H1 (cell line): ENCODE results near the gene ZNF609. TPM values are rescaled to one million over a fixed set of nuclear protein-coding genes. Genes with fewer than 3 reads are reported as not detected.

Experiments used
- CTCF ChIA-PET: fragments of 300-600 bp; sonication (Branson Sonifier 250); formaldehyde crosslinking; loops from one replicate; lab custom pipeline; 2021; ENCODE audit not compliant: partially characterized antibody; lab: Charles Lee
- POLR2A ChIA-PET: fragments of 300-600 bp; sonication (Branson Sonifier 250); formaldehyde crosslinking; loops from one replicate; lab custom pipeline; 2021; ENCODE audit warnings: inconsistent platforms; ENCODE audit not compliant: partially characterized antibody; lab: Charles Lee
- DNase-seq, 2 experiments: peaks; one replicate each; pipeline versions ENCODE4 v3.0.0 to v3.0.0-alpha.2; 2010 to 2022; ENCODE audit warnings: low spot score in 2 of 2, low read depth in 1 of 2, mixed read lengths in 1 of 2
- FAIRE-seq: peaks from 2 replicates; lab custom pipeline; 2011; peaks lifted over from hg19 to GRCh38; lab: Jason Lieb, UNC
- H2AFZ ChIP-seq: 2 replicates; pipeline ENCODE4 v1.8.1; 2012; ENCODE audit warnings: low read length, inconsistent platforms
- H2AK5ac ChIP-seq: 2 replicates; pipeline ENCODE4 v1.6.1; 2013; ENCODE audit warnings: low read depth, low read length
- H2BK120ac ChIP-seq: replicated peaks from 2 replicates; pipeline ENCODE3; 2013; ENCODE audit warnings: low read depth, low read length, inconsistent platforms
- H2BK12ac ChIP-seq: 2 replicates; pipeline ENCODE4 v1.6.1; 2013; ENCODE audit warnings: low read depth, low read length
- H2BK15ac ChIP-seq: 2 replicates; pipeline ENCODE4 v1.6.1; 2013; ENCODE audit warnings: low read length
- H2BK20ac ChIP-seq: 2 replicates; pipeline ENCODE4 v1.6.1; 2013; ENCODE audit warnings: low read length
- H2BK5ac ChIP-seq: 2 replicates; pipeline ENCODE4 v1.6.1; 2013; ENCODE audit warnings: low read depth, low read length
- H3K14ac ChIP-seq: 2 replicates; pipeline ENCODE4 v1.6.1; 2013; ENCODE audit warnings: inconsistent platforms; ENCODE audit not compliant: insufficient read length
- H3K18ac ChIP-seq: 2 replicates; pipeline ENCODE4 v1.6.1; 2013; ENCODE audit warnings: low read length; ENCODE audit errors: extremely low read depth
- H3K23ac ChIP-seq: 2 replicates; pipeline ENCODE4 v1.6.1; 2013; ENCODE audit warnings: inconsistent platforms; ENCODE audit not compliant: insufficient read length
- H3K23me2 ChIP-seq: 2 replicates; pipeline ENCODE4 v1.6.1; 2013; ENCODE audit warnings: low read depth, low read length
- H3K27ac ChIP-seq: 2 replicates; pipeline ENCODE4 v1.6.1; 2011; ENCODE audit warnings: low read depth, low read length, inconsistent platforms
- H3K27me3 ChIP-seq, 4 experiments: replicated peaks in 1 of 4; 1 replicate in 1 of 4; 2 replicates in 3 of 4; pipeline versions ENCODE4 v1.6.1 to v1.8.1; 2011 to 2013; ENCODE audit warnings: low read length in 3 of 4, mild to moderate bottlenecking in 3 of 4, inconsistent platforms in 2 of 4, mixed read lengths in 2 of 4, moderate library complexity in 1 of 4; ENCODE audit not compliant: control insufficient read depth in 3 of 4, insufficient read depth in 3 of 4; ENCODE audit errors: extremely low read depth in 1 of 4
- H3K36me3 ChIP-seq, 4 experiments: 2 replicates each; pipeline versions ENCODE4 v1.6.1 to v1.8.1; 2011 to 2013; ENCODE audit warnings: mild to moderate bottlenecking in 4 of 4, low read length in 3 of 4, moderate library complexity in 2 of 4, control low read depth in 1 of 4, inconsistent platforms in 1 of 4; ENCODE audit not compliant: insufficient read depth in 4 of 4, control insufficient read depth in 2 of 4
- H3K4ac ChIP-seq: replicated peaks from 2 replicates; pipeline ENCODE3; 2013; ENCODE audit warnings: low read length, low read depth, mixed read lengths, inconsistent platforms; ENCODE audit not compliant: insufficient read length
- H3K4me1 ChIP-seq, 4 experiments: replicated peaks in 1 of 4; 1 replicate in 1 of 4; 2 replicates in 3 of 4; pipeline versions ENCODE4 v1.6.1 to v1.8.1; 2011 to 2013; ENCODE audit warnings: low read length in 3 of 4, inconsistent platforms in 2 of 4, mixed read lengths in 1 of 4; ENCODE audit not compliant: insufficient read depth in 4 of 4, control insufficient read depth in 3 of 4
- H3K4me2 ChIP-seq, 2 experiments: 2 replicates each; pipeline versions ENCODE4 v1.6.1 to v1.8.1; 2011 to 2013; ENCODE audit warnings: low read depth in 2 of 2, low read length in 2 of 2, control low read depth in 1 of 2, inconsistent platforms in 1 of 2, mild to moderate bottlenecking in 1 of 2; ENCODE audit not compliant: insufficient read depth in 1 of 2
- H3K4me3 ChIP-seq, 4 experiments: fragments of 200-600, 300-600 bp in 1 of 4; sonication (generic), shearing (Covaris generic), sonication (Bioruptor Twin) in 1 of 4; 2 replicates each; pipeline versions ENCODE4 v1.5.1 to v1.8.1; 2011 to 2016; ENCODE audit warnings: low read length in 4 of 4, low read depth in 3 of 4, control low read depth in 2 of 4, inconsistent platforms in 2 of 4, mild to moderate bottlenecking in 2 of 4, mixed read lengths in 1 of 4, moderate library complexity in 1 of 4; ENCODE audit not compliant: insufficient read depth in 2 of 4; ENCODE audit errors: extremely low read depth in 1 of 4
- H3K56ac ChIP-seq: replicated peaks from 2 replicates; pipeline ENCODE3; 2013; ENCODE audit warnings: low read depth, mild to moderate bottlenecking, mixed read lengths, low read length, inconsistent platforms; ENCODE audit not compliant: insufficient read length
- H3K79me1 ChIP-seq: 2 replicates; pipeline ENCODE4 v1.6.1; 2013; ENCODE audit warnings: low read depth, low read length, control low read depth
- H3K79me2 ChIP-seq, 2 experiments: 2 replicates each; pipeline versions ENCODE4 v1.6.1 to v1.8.1; 2012 to 2013; ENCODE audit warnings: low read length in 2 of 2, mild to moderate bottlenecking in 2 of 2, inconsistent platforms in 1 of 2; ENCODE audit not compliant: insufficient read depth in 2 of 2, control insufficient read depth in 1 of 2
- H3K9ac ChIP-seq, 4 experiments: replicated peaks in 1 of 4; 1 replicate in 1 of 4; 2 replicates in 3 of 4; pipeline versions ENCODE4 v1.6.1 to v1.8.1; 2011 to 2013; ENCODE audit warnings: low read depth in 3 of 4, low read length in 3 of 4, control low read depth in 2 of 4, mild to moderate bottlenecking in 2 of 4, moderate library complexity in 2 of 4, inconsistent platforms in 1 of 4; ENCODE audit errors: extremely low read depth in 1 of 4
- H3K9me3 ChIP-seq, 2 experiments: 2 replicates each; pipeline versions ENCODE4 v1.6.1 to v1.8.1; 2012 to 2013; ENCODE audit warnings: mild to moderate bottlenecking in 2 of 2, moderate library complexity in 2 of 2, control low read depth in 1 of 2, inconsistent platforms in 1 of 2, low read depth in 1 of 2, low read length in 1 of 2, mixed read lengths in 1 of 2; ENCODE audit not compliant: insufficient read depth in 2 of 2
- H4K20me1 ChIP-seq, 2 experiments: replicated peaks in 1 of 2; 2 replicates each; pipeline versions ENCODE3 to v1.8.1; 2011 to 2013; ENCODE audit warnings: inconsistent platforms in 2 of 2, low read length in 2 of 2, mild to moderate bottlenecking in 1 of 2; ENCODE audit not compliant: insufficient read depth in 2 of 2, control insufficient read depth in 1 of 2
- H4K5ac ChIP-seq: 2 replicates; pipeline ENCODE4 v1.6.1; 2013; ENCODE audit warnings: low read length, low read depth, mixed read lengths, inconsistent platforms; ENCODE audit not compliant: insufficient read length
- H4K8ac ChIP-seq: 2 replicates; pipeline ENCODE4 v1.8.0; 2013; ENCODE audit warnings: mild to moderate bottlenecking, moderate library complexity, low read length, inconsistent platforms; ENCODE audit not compliant: insufficient read depth; ENCODE audit errors: extremely low read depth
- H4K91ac ChIP-seq: replicated peaks from 2 replicates; pipeline ENCODE3; 2013; ENCODE audit warnings: low read length, mixed read lengths, inconsistent platforms; ENCODE audit not compliant: insufficient read length
- BRCA1 ChIP-seq: IDR thresholded peaks from 2 replicates; pipeline ENCODE4 v1.6.1; 2012; ENCODE audit warnings: low read depth, low read length, improper control_type of control experiment
- EZH2 ChIP-seq: fragments of 200-600 bp; sonication (generic); IDR thresholded peaks from 2 replicates; pipeline ENCODE4 v1.7.1; 2012; ENCODE audit warnings: low read depth, mild to moderate bottlenecking, moderate library complexity, low read length, inconsistent platforms; ENCODE audit not compliant: severe bottlenecking
- FOSL1 ChIP-seq: IDR thresholded peaks from 2 replicates; pipeline ENCODE4 v1.6.1; 2011; ENCODE audit warnings: mild to moderate bottlenecking, low read depth, low read length, moderate library complexity; ENCODE audit not compliant: insufficient read depth
- HDAC6 ChIP-seq: IDR thresholded peaks from one replicate; pipeline ENCODE4 v1.7.1; 2012; ENCODE audit warnings: low read depth, mild to moderate bottlenecking, inconsistent platforms, low read length, moderate library complexity
- MAFK ChIP-seq: IDR thresholded peaks from 2 replicates; pipeline ENCODE4 v1.6.1; 2012; ENCODE audit warnings: low read depth, mild to moderate bottlenecking, improper control_type of control experiment, low read length
- NANOG ChIP-seq: IDR thresholded peaks from 2 replicates; pipeline ENCODE4 v1.6.1; 2011; ENCODE audit warnings: low read length, low read depth, mild to moderate bottlenecking, inconsistent platforms; ENCODE audit not compliant: insufficient read depth, poor library complexity, severe bottlenecking
- NRF1 ChIP-seq: IDR thresholded peaks from 2 replicates; pipeline ENCODE4 v1.6.1; 2011; ENCODE audit warnings: mild to moderate bottlenecking, low read depth, low read length, improper control_type of control experiment
- POLR2A ChIP-seq, 2 experiments: IDR thresholded peaks; 1 replicate in 1 of 2; 2 replicates in 1 of 2; pipeline ENCODE4 v1.6.1; 2011; ENCODE audit warnings: low read depth in 2 of 2, low read length in 2 of 2, mild to moderate bottlenecking in 2 of 2; ENCODE audit errors: control extremely low read depth in 1 of 2
- POU5F1 ChIP-seq: IDR thresholded peaks from 2 replicates; pipeline ENCODE4 v1.6.1; 2011; ENCODE audit warnings: low read depth, mild to moderate bottlenecking, low read length, moderate library complexity
- RBBP5 ChIP-seq: IDR thresholded peaks from 2 replicates; pipeline ENCODE4 v1.7.1; 2012; ENCODE audit warnings: low read depth, mild to moderate bottlenecking, inconsistent platforms, low read length, moderate library complexity, borderline replicate concordance
- SIN3A ChIP-seq, 2 experiments: IDR thresholded peaks in 1 of 2; conservative IDR thresholded peaks in 1 of 2; 2 replicates each; pipeline ENCODE4 v1.6.1; 2011 to 2012; ENCODE audit warnings: low read length in 2 of 2, improper control_type of control experiment in 1 of 2, low read depth in 1 of 2, mild to moderate bottlenecking in 1 of 2
- WGBS, 2 experiments: shearing (Covaris generic) in 1 of 2; methylation state at CpG; one replicate each; pipeline versions ENCODE4 v1.1.6 to v1.1.7; 2013 to 2015; ENCODE audit warnings: low lambda C conversion rate in 2 of 2, mixed read lengths in 2 of 2, inconsistent platforms in 1 of 2, low coverage in 1 of 2, missing lambda C conversion rate in 1 of 2; ENCODE audit not compliant: insufficient replicate concordance in 2 of 2, insufficient coverage in 1 of 2, insufficient read length in 1 of 2; ENCODE audit errors: extremely low coverage in 1 of 2, missing lambda C conversion rate in 1 of 2; 5-methylcytosine and 5-hydroxymethylcytosine counted together
- polyA plus RNA-seq, 7 experiments: library from polyadenylated mRNA; depleted of rRNA in 3 of 7; stranded (reverse) in 5 of 7; unstranded in 2 of 7; fragments of >200 nt in 5 of 7; fragments of 200-250 nt in 2 of 7; gene quantifications; 1 replicate in 5 of 7; 2 replicates in 1 of 7; 4 replicates in 1 of 7; pipeline versions ENCODE4 v1.2.1 to v1.2.3, GENCODE V29; 2011 to 2013; ENCODE audit warnings: missing spikeins in 2 of 7, mixed read lengths in 2 of 7
- total RNA-seq: library from RNA; stranded (reverse); fragmentation: NEBNext Ultra II Directional; extraction: Animal tissue kit (Norgen Biotek cat#: 25700); gene quantifications from 2 replicates; pipeline ENCODE4 v1.2.1, GENCODE V29; 2021
- TF ChIP-seq, protein P1 (sequence below): IDR thresholded peaks from 2 replicates; pipeline ENCODE4 v1.6.1; 2012; ENCODE audit warnings: inconsistent platforms

The ZNF609 gene
- total and polyA plus RNA-seq, 2 of the 8 experiments (the other 6 are each of a cell fraction or from before 2014, with no cell fraction given): 15.5 to 47.8 TPM

- Histone ChIP-seq H3K4ac (no peak overlapping the region), H3K27me3 (no peaks in the 10 kb centered on the region), H3K9me3 (no peaks in the 10 kb centered on the region), H3K23me2 (no peaks in the 10 kb centered on the region), H3K23ac (no peak overlapping the region), H4K5ac (no peak overlapping the region), H4K8ac (no peak overlapping the region), H4K20me1 (peaks cover 4 to 8% of the 10 kb centered on the region in 2 experiments), H2BK12ac (no peak overlapping the region), H2AK5ac (no peak overlapping the region), H3K36me3 (no peaks in the 10 kb centered on the region), H2BK20ac (no peak overlapping the region), H3K4me1 (no peaks in the 10 kb centered on the region), H4K91ac (no peak overlapping the region), H3K79me1 (peaks cover 5% of the 10 kb centered on the region; the same call in 1 of the 2 replicates), H3K27ac (no peak overlapping the region), H2AFZ (no peak overlapping the region), H3K4me2 (no peak overlapping the region), H2BK120ac (no peak overlapping the region), H3K14ac (no peak overlapping the region), H3K56ac (no peak overlapping the region), H3K18ac (no peak overlapping the region), H3K9ac (no peak overlapping the region), H2BK5ac (no peak overlapping the region), H3K79me2 (peaks cover 4 to 78% of the 10 kb centered on the region in 2 experiments; a peak in 3 of 4 replicates), H3K4me3 (no peak overlapping the region), H2BK15ac (no peak overlapping the region)
- ChIA-PET CTCF (interaction anchor here (0.6 to 1.4 kb wide), 3 partner anchors 42 to 189 kb away, joined by 3 to 4 read pairs (median 3); no protein-coding TSS in a partner anchor), POLR2A (interaction anchor here (1.0 to 1.2 kb wide), 3 partner anchors 21 to 69 kb away, joined by 3 to 4 read pairs (median 3); no protein-coding TSS in a partner anchor)
- 92% methylated on average over 4 of the region's 4 CpGs; no CpG with 5 or more reads in 1 of the 2 experiments for WGBS, 2 experiments
- DNase-seq (no peak), FAIRE-seq (no peak)
- no peak for TF ChIP-seq EZH2
- TF ChIP-seq RBBP5: no peak
- TF ChIP-seq FOSL1: no peak
- no peak for TF ChIP-seq POU5F1
- TF ChIP-seq BRCA1: no peak
- no peak for TF ChIP-seq MAFK
- TF ChIP-seq NRF1: no peak
- TF ChIP-seq SIN3A (conservative IDR thresholded peaks at IDR 0.05 in 1 of 2, IDR thresholded peaks at IDR 0.05 in 1 of 2; ENCODE audit: low read depth in 1 of 2, low read length in 2 of 2): no peak
- TF ChIP-seq, protein P1, sequence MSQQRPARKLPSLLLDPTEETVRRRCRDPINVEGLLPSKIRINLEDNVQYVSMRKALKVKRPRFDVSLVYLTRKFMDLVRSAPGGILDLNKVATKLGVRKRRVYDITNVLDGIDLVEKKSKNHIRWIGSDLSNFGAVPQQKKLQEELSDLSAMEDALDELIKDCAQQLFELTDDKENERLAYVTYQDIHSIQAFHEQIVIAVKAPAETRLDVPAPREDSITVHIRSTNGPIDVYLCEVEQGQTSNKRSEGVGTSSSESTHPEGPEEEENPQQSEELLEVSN: no peak
- no peak for TF ChIP-seq POLR2A (IDR thresholded peaks at IDR 0.05; ENCODE audit: control extremely low read depth in 1 of 2, low read depth in 2 of 2, low read length in 2 of 2)
- no peak for TF ChIP-seq NANOG
- TF ChIP-seq HDAC6: no peak
These were observed 126.6 kb downstream of the ZNF609 start for GRCh38 chr15:64586984-64587383.
